ENCODE data around the gene CST11. TPM values are rescaled to one million over a fixed set of nuclear protein-coding genes. Genes with fewer than 3 reads are reported as not detected.

CST11 gene
- total RNA-seq, 1 experiment from 2014 or later: not detected

DNA sequence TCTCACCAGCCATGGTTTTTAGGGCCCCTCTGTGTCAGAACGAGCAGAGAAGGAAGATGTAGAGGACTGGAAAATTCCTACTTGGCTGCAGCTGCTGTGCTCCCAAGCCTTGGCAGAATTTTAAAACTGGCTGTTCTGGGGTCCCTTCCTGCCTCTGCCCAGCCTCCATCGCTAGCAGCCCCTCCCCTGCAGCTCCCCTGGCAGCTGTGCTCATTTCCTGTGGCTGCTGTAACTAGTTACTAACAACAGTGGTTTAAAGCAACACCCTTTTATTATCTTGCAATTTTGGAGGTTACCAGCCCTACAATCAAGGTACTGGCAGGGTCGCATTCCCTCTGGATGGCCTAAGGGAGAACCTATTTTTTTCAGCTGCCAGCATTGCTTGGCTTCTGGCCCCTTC lies 3.7 kb upstream of the CST11 start (continued):
- TF ChIP-seq, protein P1, sequence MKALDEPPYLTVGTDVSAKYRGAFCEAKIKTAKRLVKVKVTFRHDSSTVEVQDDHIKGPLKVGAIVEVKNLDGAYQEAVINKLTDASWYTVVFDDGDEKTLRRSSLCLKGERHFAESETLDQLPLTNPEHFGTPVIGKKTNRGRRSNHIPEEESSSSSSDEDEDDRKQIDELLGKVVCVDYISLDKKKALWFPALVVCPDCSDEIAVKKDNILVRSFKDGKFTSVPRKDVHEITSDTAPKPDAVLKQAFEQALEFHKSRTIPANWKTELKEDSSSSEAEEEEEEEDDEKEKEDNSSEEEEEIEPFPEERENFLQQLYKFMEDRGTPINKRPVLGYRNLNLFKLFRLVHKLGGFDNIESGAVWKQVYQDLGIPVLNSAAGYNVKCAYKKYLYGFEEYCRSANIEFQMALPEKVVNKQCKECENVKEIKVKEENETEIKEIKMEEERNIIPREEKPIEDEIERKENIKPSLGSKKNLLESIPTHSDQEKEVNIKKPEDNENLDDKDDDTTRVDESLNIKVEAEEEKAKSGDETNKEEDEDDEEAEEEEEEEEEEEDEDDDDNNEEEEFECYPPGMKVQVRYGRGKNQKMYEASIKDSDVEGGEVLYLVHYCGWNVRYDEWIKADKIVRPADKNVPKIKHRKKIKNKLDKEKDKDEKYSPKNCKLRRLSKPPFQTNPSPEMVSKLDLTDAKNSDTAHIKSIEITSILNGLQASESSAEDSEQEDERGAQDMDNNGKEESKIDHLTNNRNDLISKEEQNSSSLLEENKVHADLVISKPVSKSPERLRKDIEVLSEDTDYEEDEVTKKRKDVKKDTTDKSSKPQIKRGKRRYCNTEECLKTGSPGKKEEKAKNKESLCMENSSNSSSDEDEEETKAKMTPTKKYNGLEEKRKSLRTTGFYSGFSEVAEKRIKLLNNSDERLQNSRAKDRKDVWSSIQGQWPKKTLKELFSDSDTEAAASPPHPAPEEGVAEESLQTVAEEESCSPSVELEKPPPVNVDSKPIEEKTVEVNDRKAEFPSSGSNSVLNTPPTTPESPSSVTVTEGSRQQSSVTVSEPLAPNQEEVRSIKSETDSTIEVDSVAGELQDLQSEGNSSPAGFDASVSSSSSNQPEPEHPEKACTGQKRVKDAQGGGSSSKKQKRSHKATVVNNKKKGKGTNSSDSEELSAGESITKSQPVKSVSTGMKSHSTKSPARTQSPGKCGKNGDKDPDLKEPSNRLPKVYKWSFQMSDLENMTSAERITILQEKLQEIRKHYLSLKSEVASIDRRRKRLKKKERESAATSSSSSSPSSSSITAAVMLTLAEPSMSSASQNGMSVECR (CRISPR knock-in tag; IDR thresholded peaks at IDR 0.05; ENCODE audit: borderline replicate concordance): no peak
- TF ChIP-seq FOXK1 (CRISPR knock-in tag; IDR thresholded peaks at IDR 0.05): no peak
- TF ChIP-seq SMAD3 (CRISPR knock-in tag; IDR thresholded peaks at IDR 0.05; ENCODE audit: borderline replicate concordance): no peak
- TF ChIP-seq ZNF263 (CRISPR knock-in tag; IDR thresholded peaks at IDR 0.05; ENCODE audit: low read depth): no peak
- TF ChIP-seq ZNF138 (CRISPR knock-in tag; conservative IDR thresholded peaks at IDR 0.05): no peak
- no peak for TF ChIP-seq NFATC4 (CRISPR knock-in tag; IDR thresholded peaks at IDR 0.05)
- no peak for TF ChIP-seq ZNF396 (CRISPR knock-in tag; IDR thresholded peaks at IDR 0.05; ENCODE audit: borderline replicate concordance)
- TF ChIP-seq ZNF671 (CRISPR knock-in tag; IDR thresholded peaks at IDR 0.05): no peak
- no peak for TF ChIP-seq ZNF423 (CRISPR knock-in tag; IDR thresholded peaks at IDR 0.05)
- TF ChIP-seq, protein P2, sequence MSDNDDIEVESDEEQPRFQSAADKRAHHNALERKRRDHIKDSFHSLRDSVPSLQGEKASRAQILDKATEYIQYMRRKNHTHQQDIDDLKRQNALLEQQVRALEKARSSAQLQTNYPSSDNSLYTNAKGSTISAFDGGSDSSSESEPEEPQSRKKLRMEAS (CRISPR knock-in tag; IDR thresholded peaks at IDR 0.05): no peak

DNA sequence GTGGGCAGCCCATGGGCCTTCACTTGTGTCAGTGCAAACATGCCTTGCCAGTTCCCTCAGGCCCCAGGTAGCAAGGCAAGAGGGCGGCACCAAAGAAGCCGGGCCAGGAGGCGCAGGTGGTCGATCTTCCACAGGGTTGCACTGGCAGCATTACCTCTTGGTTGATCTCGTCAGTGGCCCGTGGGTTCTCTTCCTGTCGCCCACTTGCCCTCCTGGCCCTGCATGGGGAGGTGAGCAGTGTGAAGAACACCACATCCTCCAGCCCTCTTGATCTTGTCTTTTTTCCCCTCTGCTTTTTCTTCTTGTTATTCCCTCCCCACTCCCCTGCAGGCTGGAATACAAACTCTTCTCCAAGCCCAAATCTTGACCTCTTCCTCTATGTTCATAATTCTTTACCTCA lies 3.0 kb upstream of the CST11 start:
- Mint-ChIP-seq H3K27me3 (ENCODE audit: low read depth) (peaks cover 11% of the 10 kb centered on the region), H3K4me1 (peaks cover 17% of the 10 kb centered on the region), H3K9me3 (peaks cover 22% of the 10 kb centered on the region), H3K36me3 (peaks cover 5% of the 10 kb centered on the region; the same call in 1 of the 2 replicates), H3K27ac (no peak overlapping the region), H3K4me3 (no peak overlapping the region)
- ChIA-PET CTCF (no interaction called here), POLR2A (no interaction called here)
- ATAC-seq: no peak
- TF ChIP-seq NR3C1 (CRISPR knock-in tag; conservative IDR thresholded peaks at IDR 0.05; ENCODE audit: low read depth) (no peak), SOX15 (CRISPR knock-in tag; IDR thresholded peaks at IDR 0.05) (no peak), ZNF396 (CRISPR knock-in tag; IDR thresholded peaks at IDR 0.05; ENCODE audit: borderline replicate concordance) (no peak), MXD4 (CRISPR knock-in tag; IDR thresholded peaks at IDR 0.05; ENCODE audit: borderline replicate concordance) (no peak), EMX1 (CRISPR knock-in tag; IDR thresholded peaks at IDR 0.05) (no peak), TEAD1 (CRISPR knock-in tag; IDR thresholded peaks at IDR 0.05) (no peak), SMAD4 (CRISPR knock-in tag; IDR thresholded peaks at IDR 0.05) (no peak), HMGA2 (CRISPR knock-in tag; IDR thresholded peaks at IDR 0.05) (no peak), RORB (CRISPR knock-in tag; IDR thresholded peaks at IDR 0.05) (no peak), JAZF1 (CRISPR knock-in tag; IDR thresholded peaks at IDR 0.05) (no peak), GRHL2 (CRISPR knock-in tag; IDR thresholded peaks at IDR 0.05; ENCODE audit: insufficient replicate concordance, severe bottlenecking) (no peak)
- TF ChIP-seq, protein P3, sequence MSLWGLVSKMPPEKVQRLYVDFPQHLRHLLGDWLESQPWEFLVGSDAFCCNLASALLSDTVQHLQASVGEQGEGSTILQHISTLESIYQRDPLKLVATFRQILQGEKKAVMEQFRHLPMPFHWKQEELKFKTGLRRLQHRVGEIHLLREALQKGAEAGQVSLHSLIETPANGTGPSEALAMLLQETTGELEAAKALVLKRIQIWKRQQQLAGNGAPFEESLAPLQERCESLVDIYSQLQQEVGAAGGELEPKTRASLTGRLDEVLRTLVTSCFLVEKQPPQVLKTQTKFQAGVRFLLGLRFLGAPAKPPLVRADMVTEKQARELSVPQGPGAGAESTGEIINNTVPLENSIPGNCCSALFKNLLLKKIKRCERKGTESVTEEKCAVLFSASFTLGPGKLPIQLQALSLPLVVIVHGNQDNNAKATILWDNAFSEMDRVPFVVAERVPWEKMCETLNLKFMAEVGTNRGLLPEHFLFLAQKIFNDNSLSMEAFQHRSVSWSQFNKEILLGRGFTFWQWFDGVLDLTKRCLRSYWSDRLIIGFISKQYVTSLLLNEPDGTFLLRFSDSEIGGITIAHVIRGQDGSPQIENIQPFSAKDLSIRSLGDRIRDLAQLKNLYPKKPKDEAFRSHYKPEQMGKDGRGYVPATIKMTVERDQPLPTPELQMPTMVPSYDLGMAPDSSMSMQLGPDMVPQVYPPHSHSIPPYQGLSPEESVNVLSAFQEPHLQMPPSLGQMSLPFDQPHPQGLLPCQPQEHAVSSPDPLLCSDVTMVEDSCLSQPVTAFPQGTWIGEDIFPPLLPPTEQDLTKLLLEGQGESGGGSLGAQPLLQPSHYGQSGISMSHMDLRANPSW (CRISPR knock-in tag; conservative IDR thresholded peaks at IDR 0.05; ENCODE audit: low read depth): no peak
- TF ChIP-seq, protein P1 (CRISPR knock-in tag; IDR thresholded peaks at IDR 0.05; ENCODE audit: borderline replicate concordance): no peak
- TF ChIP-seq, protein P4, sequence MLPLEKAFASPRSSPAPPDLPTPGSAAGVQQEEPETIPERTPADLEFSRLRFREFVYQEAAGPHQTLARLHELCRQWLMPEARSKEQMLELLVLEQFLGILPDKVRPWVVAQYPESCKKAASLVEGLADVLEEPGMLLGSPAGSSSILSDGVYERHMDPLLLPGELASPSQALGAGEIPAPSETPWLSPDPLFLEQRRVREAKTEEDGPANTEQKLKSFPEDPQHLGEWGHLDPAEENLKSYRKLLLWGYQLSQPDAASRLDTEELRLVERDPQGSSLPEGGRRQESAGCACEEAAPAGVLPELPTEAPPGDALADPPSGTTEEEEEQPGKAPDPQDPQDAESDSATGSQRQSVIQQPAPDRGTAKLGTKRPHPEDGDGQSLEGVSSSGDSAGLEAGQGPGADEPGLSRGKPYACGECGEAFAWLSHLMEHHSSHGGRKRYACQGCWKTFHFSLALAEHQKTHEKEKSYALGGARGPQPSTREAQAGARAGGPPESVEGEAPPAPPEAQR (CRISPR knock-in tag; IDR thresholded peaks at IDR 0.05): no peak
- DNase-seq (ENCODE audit: low spot score): no peak
